GM10248 (cell line): Measurements from ENCODE around the gene CRLF1.

Experiments
- CTCF ChIA-PET: fragments of 300-600 bp; sonication (Branson Sonifier 250); formaldehyde crosslinking; extraction: SDS; loops from one replicate; lab custom pipeline; 2021; ENCODE audit warnings: antibody characterized with exemption; lab: Yijun Ruan, JAX
- POLR2A ChIA-PET: fragments of 350-650 bp; sonication (Branson Sonifier 250); formaldehyde crosslinking; extraction: SDS; loops from one replicate; lab custom pipeline; 2020; ENCODE audit warnings: antibody characterized with exemption; lab: Yijun Ruan, JAX
- DNase-seq: peaks from one replicate; pipeline ENCODE4 v3.0.0; 2012; ENCODE audit errors: extremely low spot score
- TF ChIP-seq, protein P1 (sequence below): IDR thresholded peaks from 2 replicates; pipeline ENCODE4 v1.5.1; 2012; ENCODE audit warnings: mild to moderate bottlenecking, low read depth; ENCODE audit errors: extremely low read depth, missing control alignments, control extremely low read depth

Gene CRLF1

DNA sequence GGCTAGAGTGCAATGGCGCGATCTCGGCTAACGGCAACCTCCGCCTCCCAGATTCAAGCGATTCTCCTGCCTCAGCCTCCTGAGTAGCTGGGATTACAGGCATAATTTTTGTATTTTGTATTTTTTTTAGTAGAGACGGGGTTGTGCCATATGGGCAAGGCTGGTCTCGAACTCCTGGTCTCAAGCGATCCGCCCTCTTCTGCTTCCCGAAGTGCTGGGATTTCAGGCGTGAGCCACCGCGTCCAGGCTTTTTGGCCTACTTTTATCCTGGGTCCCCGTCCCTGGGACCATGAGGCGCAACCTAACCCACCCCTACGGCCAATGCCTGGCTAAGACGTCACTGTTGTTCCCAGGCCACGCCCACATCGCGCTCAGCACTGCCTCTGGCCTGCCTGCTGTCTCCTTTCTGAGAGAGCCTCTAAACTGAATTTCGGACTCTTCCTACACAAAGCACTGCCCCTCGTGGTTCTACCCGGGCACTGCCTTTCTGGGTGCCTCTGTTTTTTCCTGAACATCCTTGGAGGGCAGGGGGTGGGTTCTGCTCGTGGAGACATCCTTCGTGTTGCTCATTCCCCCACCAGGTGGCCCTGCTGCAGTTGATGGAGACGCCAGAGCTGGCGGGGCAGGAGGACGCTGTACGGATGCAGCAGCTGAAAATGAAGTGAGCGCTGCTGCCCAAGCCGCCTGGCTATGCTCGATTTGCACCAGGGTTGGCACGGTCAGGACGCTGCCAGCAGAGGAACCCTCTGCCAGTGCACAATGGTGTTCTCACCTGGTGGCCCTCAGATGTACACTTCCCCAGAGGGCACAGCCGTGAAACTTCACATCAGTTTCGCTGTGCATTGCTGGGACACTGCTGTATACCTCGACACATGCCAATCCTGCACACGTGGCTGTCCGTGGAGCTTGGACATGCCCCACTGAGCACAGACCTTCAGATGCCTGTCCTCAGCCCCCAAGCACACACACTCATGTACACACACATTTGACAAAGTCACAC, 16.0 kb downstream of the CRLF1 start:
- ChIA-PET POLR2A (interaction anchor here (0.7 kb wide), 1 partner anchor 525 kb away, joined by 8 read pairs; no protein-coding TSS in a partner anchor), CTCF (interaction anchor here (0.9 to 7.9 kb wide), 13 partner anchors 13 to 354 kb away, joined by 3 to 111 read pairs (median 4); partner anchors contain the start of genes FKBP8 and UBA52)
- no peak for DNase-seq
- TF ChIP-seq, protein P1, sequence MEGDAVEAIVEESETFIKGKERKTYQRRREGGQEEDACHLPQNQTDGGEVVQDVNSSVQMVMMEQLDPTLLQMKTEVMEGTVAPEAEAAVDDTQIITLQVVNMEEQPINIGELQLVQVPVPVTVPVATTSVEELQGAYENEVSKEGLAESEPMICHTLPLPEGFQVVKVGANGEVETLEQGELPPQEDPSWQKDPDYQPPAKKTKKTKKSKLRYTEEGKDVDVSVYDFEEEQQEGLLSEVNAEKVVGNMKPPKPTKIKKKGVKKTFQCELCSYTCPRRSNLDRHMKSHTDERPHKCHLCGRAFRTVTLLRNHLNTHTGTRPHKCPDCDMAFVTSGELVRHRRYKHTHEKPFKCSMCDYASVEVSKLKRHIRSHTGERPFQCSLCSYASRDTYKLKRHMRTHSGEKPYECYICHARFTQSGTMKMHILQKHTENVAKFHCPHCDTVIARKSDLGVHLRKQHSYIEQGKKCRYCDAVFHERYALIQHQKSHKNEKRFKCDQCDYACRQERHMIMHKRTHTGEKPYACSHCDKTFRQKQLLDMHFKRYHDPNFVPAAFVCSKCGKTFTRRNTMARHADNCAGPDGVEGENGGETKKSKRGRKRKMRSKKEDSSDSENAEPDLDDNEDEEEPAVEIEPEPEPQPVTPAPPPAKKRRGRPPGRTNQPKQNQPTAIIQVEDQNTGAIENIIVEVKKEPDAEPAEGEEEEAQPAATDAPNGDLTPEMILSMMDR: no peak

DNA sequence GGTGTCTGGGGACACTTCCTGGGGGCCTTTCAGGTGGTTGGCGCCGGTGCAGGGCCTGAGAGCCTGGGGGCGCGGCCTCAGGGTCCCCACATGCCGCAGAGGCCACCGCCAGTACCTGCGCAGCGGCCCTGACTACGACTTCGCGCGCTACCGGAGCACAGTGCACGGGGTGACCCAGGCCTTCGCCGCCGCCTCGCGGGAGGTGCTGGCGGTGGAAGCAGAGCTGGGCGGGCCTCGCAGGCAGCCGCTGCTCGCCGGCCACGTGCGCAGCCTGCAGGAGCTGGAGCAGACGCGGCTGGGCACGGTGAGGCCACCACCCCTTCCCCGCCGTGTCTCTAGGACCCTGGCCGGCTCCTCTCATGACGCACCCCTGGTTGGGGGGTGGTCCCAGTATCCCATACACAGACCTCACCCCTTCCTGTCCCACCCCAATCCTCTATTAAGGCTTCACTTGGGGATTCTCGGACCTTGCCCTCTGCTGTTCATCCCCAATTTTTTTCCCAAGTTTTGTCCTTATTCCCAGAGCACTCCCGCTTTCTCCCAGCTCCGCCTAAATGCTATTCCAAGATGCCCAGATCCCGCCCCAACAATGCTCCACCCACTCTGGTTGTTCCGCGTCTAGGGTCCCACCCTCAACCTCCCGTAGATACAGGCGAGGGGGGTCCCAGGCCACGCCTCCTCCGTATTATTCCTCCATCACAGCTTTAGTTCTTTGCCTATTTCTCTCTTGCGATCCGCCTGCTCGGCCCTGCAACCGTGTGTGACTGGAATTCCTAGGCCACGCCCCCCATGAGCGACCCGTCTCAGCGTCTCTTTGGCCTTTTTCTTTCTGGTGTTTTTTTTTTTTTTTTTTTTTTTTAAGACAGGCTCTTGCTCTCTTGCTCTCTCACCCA, 17.0 kb downstream of the CRLF1 start:
- CTCF ChIA-PET: interaction anchor here (0.7 to 7.9 kb wide), 44 partner anchors 10 to 355 kb away, joined by 3 to 111 read pairs (median 4); partner anchors contain the start of genes COPE, CRTC1, DDX49 and ELL
- peak; percentile 75 for DNase-seq
- POLR2A ChIA-PET: interaction anchor here (0.7 to 1.9 kb wide), 4 partner anchors 12 to 526 kb away, joined by 5 to 16 read pairs (median 8); partner anchors contain the start of gene UBA52
- TF ChIP-seq, protein P1: peak; percentile 24

DNA sequence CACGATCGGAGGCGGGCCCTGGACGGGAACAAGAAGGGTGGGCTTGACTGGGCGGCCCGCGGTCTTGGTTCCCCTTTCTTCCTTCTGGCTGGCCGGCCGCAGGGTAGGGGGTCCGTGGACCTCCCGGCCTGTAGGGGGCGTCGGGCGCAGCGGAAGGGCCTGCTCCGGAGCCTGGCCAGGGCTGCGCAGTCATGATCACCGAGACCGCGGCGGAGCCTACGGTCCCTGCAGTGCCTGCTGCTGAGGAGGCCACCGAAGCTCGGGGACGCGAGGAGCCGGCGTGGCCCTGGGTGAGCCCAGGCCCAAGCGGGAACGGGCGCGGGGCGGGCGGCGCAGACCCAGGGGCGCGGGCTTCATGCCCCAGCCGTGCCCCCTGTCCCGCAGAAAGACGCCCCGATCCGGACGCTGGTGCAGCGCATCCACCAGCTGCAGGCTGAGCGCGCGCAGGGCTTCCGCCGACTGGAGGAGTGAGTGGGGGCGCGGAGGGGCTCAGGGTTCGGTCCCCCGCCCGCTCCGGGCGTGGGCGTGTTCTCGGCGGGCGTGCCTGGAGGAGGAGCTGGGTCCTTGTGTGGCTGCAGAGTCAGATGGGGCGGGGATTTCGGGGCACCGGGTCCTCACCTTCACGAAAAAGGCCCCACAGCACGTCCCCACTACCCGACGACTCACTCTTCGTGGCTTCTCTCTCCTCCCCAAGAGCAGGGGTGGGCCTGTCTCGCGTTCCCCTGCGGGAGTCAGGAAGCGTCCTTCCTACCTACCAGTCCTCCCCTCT, 17.8 kb downstream of the CRLF1 start, which contains the start of gene REX1BD:
Gene REX1BD, plus strand, starts transcription at position 188 of the 769 bp plus-strand sequence. Its CDS starts 4 bp downstream, at position 192.
- TF ChIP-seq, protein P1: peak; percentile 96
- peak; percentile 86 for DNase-seq
- ChIA-PET CTCF (interaction anchor here (0.7 to 7.9 kb wide), 46 partner anchors 11 to 356 kb away, joined by 3 to 111 read pairs (median 4); partner anchors contain the start of genes COPE, CRTC1, DDX49 and ELL), POLR2A (interaction anchor here (1.1 to 1.9 kb wide), 3 partner anchors 11 to 17 kb away, joined by 5 to 16 read pairs (median 9); partner anchors contain the start of gene UBA52)

DNA sequence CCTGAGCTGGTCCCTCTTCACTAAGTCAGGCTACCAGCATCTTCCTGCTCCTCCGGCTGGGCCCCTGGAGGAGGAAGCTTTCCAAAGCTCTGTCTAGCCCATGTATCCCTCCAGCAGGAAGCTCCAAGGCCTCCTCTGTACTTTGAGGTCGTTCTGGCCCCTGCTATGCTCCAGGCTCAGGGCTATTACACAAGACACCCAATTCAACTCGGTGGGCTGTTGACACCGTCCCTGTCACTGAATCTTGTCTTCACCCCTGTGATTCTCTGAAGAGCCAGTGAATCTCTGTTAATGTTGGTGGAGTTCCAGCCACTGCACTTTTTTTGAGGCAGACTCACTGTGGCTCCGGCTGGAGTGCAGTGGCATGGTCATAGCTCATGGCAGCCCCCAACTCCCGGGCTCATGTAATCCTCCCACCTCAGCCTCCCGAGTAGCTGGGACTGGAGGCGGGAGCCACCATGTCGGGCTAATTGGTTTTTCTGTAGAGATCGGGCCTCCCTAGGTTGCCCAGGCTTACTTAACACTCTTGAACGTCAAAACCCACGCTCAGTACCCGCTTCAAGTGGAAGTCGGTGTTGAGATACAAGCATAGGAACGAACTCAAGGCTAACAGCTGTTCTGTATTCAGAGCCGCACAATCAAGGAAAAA, 18.5 kb downstream of the CRLF1 start:
- CTCF ChIA-PET: interaction anchor here (0.7 to 7.9 kb wide), 24 partner anchors 12 to 259 kb away, joined by 3 to 111 read pairs (median 5); partner anchors contain the start of genes ELL, FKBP8, KXD1 and UBA52
- POLR2A ChIA-PET: interaction anchor here (1.6 to 1.9 kb wide), 2 partner anchors 12 to 16 kb away, joined by 9 to 16 read pairs; partner anchors contain the start of gene UBA52
- TF ChIP-seq, protein P1: no peak
- no peak for DNase-seq

DNA sequence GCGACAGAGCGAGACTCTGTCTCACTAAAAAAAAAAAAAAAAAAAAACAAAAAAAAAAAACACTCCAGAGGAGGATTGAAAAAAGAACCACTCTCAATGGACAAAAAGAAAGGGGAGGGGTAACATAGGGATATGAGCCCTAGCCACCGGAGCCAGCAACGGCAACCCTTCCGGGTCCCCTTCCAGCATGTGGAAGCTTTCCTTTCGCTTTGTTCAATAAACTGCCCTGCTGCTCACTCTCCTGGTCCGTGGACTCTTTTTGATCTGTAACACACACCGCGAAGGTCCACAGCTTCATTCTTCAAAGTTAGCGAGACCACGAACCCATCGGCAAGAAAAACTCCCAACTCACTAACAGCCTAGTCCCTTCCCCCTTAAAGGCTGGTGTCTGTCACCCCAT, 19.0 kb downstream of the CRLF1 start:
- POLR2A ChIA-PET: no interaction called here
- TF ChIP-seq, protein P1: no peak
- CTCF ChIA-PET: interaction anchor here (0.7 to 7.9 kb wide), 15 partner anchors 11 to 260 kb away, joined by 3 to 111 read pairs (median 4); partner anchors contain the start of genes FKBP8, UBA52 and UPF1
- DNase-seq: no peak
